ENCODE results near the gene MAST1.
A peak's percentile ranks its signal among the peaks of the same experiment; 100 is the strongest.

GRCh38 chr19:12890787-12891552, 52.7 kb downstream of the MAST1 start, which contains the start of gene GCDH:
- TF ChIP-seq, protein P1, sequence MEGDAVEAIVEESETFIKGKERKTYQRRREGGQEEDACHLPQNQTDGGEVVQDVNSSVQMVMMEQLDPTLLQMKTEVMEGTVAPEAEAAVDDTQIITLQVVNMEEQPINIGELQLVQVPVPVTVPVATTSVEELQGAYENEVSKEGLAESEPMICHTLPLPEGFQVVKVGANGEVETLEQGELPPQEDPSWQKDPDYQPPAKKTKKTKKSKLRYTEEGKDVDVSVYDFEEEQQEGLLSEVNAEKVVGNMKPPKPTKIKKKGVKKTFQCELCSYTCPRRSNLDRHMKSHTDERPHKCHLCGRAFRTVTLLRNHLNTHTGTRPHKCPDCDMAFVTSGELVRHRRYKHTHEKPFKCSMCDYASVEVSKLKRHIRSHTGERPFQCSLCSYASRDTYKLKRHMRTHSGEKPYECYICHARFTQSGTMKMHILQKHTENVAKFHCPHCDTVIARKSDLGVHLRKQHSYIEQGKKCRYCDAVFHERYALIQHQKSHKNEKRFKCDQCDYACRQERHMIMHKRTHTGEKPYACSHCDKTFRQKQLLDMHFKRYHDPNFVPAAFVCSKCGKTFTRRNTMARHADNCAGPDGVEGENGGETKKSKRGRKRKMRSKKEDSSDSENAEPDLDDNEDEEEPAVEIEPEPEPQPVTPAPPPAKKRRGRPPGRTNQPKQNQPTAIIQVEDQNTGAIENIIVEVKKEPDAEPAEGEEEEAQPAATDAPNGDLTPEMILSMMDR (IDR thresholded peaks at IDR 0.05) = peak in 1 of 3 experiments; percentile 44
- no peak for TF ChIP-seq POLR2A (IDR thresholded peaks at IDR 0.05)

Data from testis (tissue), 2 donors.